ENCODE data around the gene LRRC71. TPM values are rescaled to one million over a fixed set of nuclear protein-coding genes. Genes with fewer than 3 reads are reported as not detected.

The LRRC71 gene
- total RNA-seq, 3 donors from 2014 or later = not detected

GRCh38 chr1:156939786-156940334 lies 19.4 kb downstream of the LRRC71 start:
- DNase-seq (no peak), ATAC-seq (no peak)
- Histone ChIP-seq H3K4me1 (ENCODE audit: low read depth) (no peaks in the 10 kb centered on the region), H3K4me3 (no peak overlapping the region), H3K36me3 (ENCODE audit: low read depth) (no peaks in the 10 kb centered on the region), H3K9me3 (no peaks in the 10 kb centered on the region)
- no peak for TF ChIP-seq CTCF (IDR thresholded peaks at IDR 0.05)
- intact Hi-C loops (cut with DNase I, micrococcal nuclease) = no loop called here

- no peak for ATAC-seq
- Histone ChIP-seq H3K4me1 (ENCODE audit: low read depth) (no peaks in the 10 kb centered on the region), H3K4me3 (no peak overlapping the region), H3K9me3 (no peaks in the 10 kb centered on the region), H3K36me3 (ENCODE audit: low read depth) (no peaks in the 10 kb centered on the region)
- no peak for TF ChIP-seq CTCF (IDR thresholded peaks at IDR 0.05)
- intact Hi-C loops (cut with DNase I, micrococcal nuclease) = no loop called here
- no peak for DNase-seq
Observed at GRCh38 chr1:156941675-156942074, 21.2 kb downstream of the LRRC71 start.

GRCh38 chr1:156942176-156942575 lies 21.7 kb downstream of the LRRC71 start:
- Histone ChIP-seq H3K4me3 (no peak overlapping the region), H3K9me3 (no peaks in the 10 kb centered on the region), H3K4me1 (ENCODE audit: low read depth) (no peaks in the 10 kb centered on the region), H3K36me3 (ENCODE audit: low read depth) (no peaks in the 10 kb centered on the region)
- DNase-seq (no peak), ATAC-seq (no peak)
- no peak for TF ChIP-seq CTCF (IDR thresholded peaks at IDR 0.05)
- intact Hi-C loops (cut with DNase I, micrococcal nuclease) = no loop called here

- DNase-seq (no peak), ATAC-seq (no peak)
- intact Hi-C loops (cut with DNase I, micrococcal nuclease) = no loop called here
- Histone ChIP-seq H3K36me3 (ENCODE audit: low read depth) (no peaks in the 10 kb centered on the region), H3K9me3 (no peaks in the 10 kb centered on the region), H3K4me3 (no peak overlapping the region), H3K4me1 (ENCODE audit: low read depth) (no peaks in the 10 kb centered on the region)
- no peak for TF ChIP-seq CTCF (IDR thresholded peaks at IDR 0.05)
Observed at GRCh38 chr1:156942576-156942975, 22.1 kb downstream of the LRRC71 start.

- H3K9me3 ChIP-seq = no peaks in the 10 kb centered on the region
- H3K4me3 ChIP-seq = no peak overlapping the region
- H3K4me1 ChIP-seq (ENCODE audit: low read depth) = no peaks in the 10 kb centered on the region
- no peak for TF ChIP-seq CTCF (IDR thresholded peaks at IDR 0.05)
- H3K36me3 ChIP-seq (ENCODE audit: low read depth) = no peaks in the 10 kb centered on the region
- intact Hi-C loops (cut with DNase I, micrococcal nuclease) = no loop called here
- no peak for ATAC-seq
- no peak for DNase-seq
Observed at GRCh38 chr1:156943756-156944155, 23.3 kb downstream of the LRRC71 start.

- intact Hi-C loops (cut with DNase I, micrococcal nuclease) = no loop called here
Observed at GRCh38 chr1:156944268-156944667, 23.8 kb downstream of the LRRC71 start.

More at GRCh38 chr1:156944268-156944667, 23.8 kb downstream of the LRRC71 start:
- TF ChIP-seq CTCF (IDR thresholded peaks at IDR 0.05) = no peak
- H3K36me3 ChIP-seq (ENCODE audit: low read depth) = no peaks in the 10 kb centered on the region
- ATAC-seq (no peak), DNase-seq (no peak)
- H3K4me1 ChIP-seq (ENCODE audit: low read depth) = no peaks in the 10 kb centered on the region
- H3K9me3 ChIP-seq = no peaks in the 10 kb centered on the region
- H3K4me3 ChIP-seq = no peak overlapping the region
